Neuronal stem cell (in vitro differentiated cells): Measurements from ENCODE around the gene PITPNM1.

Experiments
- DNase-seq: peaks from one replicate; pipeline ENCODE4 v3.0.0-alpha.2; 2013; ENCODE audit warnings: low spot score
- H2AFZ ChIP-seq: one replicate; pipeline ENCODE4 v1.6.1; 2013; ENCODE audit warnings: mild to moderate bottlenecking, low read length, inconsistent platforms
- H2AK5ac ChIP-seq: 2 replicates; pipeline ENCODE4 v1.6.1; 2013; ENCODE audit warnings: low read depth, mild to moderate bottlenecking, inconsistent platforms, low read length, moderate library complexity, mixed read lengths
- H2BK120ac ChIP-seq: 2 replicates; pipeline ENCODE4 v1.6.1; 2013; ENCODE audit warnings: low read depth, mild to moderate bottlenecking, inconsistent platforms, low read length, moderate library complexity, mixed read lengths
- H2BK12ac ChIP-seq: one replicate; pipeline ENCODE4 v1.6.1; 2013; ENCODE audit warnings: low read length, inconsistent platforms
- H2BK15ac ChIP-seq: 2 replicates; pipeline ENCODE4 v1.6.1; 2013; ENCODE audit warnings: mild to moderate bottlenecking, low read length, inconsistent platforms, mixed read lengths
- H2BK5ac ChIP-seq: one replicate; pipeline ENCODE4 v1.6.1; 2013; ENCODE audit warnings: inconsistent platforms, mild to moderate bottlenecking, low read length, moderate library complexity
- H3K14ac ChIP-seq: one replicate; pipeline ENCODE4 v1.6.1; 2013; ENCODE audit warnings: low read length, inconsistent platforms
- H3K18ac ChIP-seq: 2 replicates; pipeline ENCODE4 v1.6.1; 2013; ENCODE audit warnings: low read length, inconsistent platforms
- H3K23ac ChIP-seq: 2 replicates; pipeline ENCODE4 v1.6.1; 2013; ENCODE audit warnings: low read depth, mild to moderate bottlenecking, mixed read lengths, low read length, inconsistent platforms; ENCODE audit not compliant: poor library complexity
- H3K27ac ChIP-seq: replicated peaks from 3 replicates; pipeline ENCODE4 v1.5.1; 2013; ENCODE audit warnings: low read length, inconsistent platforms
- H3K27me3 ChIP-seq, 3 experiments: 2 replicates each; pipeline ENCODE4 v1.6.1; 2013; ENCODE audit warnings: low read length in 3 of 3, mild to moderate bottlenecking in 2 of 3, inconsistent platforms in 1 of 3, low read depth in 1 of 3, mixed read lengths in 1 of 3, moderate library complexity in 1 of 3; ENCODE audit not compliant: control insufficient read depth in 3 of 3, insufficient read depth in 3 of 3
- H3K36me3 ChIP-seq, 2 donors: replicated peaks in 1 of 2; 2 replicates each; pipeline ENCODE4 v1.6.1; 2013; ENCODE audit warnings: low read length in 2 of 2; ENCODE audit not compliant: control insufficient read depth in 2 of 2, insufficient read depth in 2 of 2
- H3K4ac ChIP-seq: 2 replicates; pipeline ENCODE4 v1.6.1; 2013; ENCODE audit warnings: inconsistent platforms, mild to moderate bottlenecking, low read length, moderate library complexity
- H3K4me1 ChIP-seq, 2 donors: 1 replicate in 1 of 2; 2 replicates in 1 of 2; pipeline ENCODE4 v1.6.1; 2013; ENCODE audit warnings: low read length in 2 of 2, low read depth in 1 of 2; ENCODE audit not compliant: control insufficient read depth in 2 of 2, insufficient read depth in 1 of 2
- H3K4me2 ChIP-seq: one replicate; pipeline ENCODE4 v1.6.1; 2013; ENCODE audit warnings: mild to moderate bottlenecking, low read length, inconsistent platforms; ENCODE audit not compliant: insufficient read depth, poor library complexity, severe bottlenecking
- H3K4me3 ChIP-seq, 2 donors: 2 replicates each; pipeline ENCODE4 v1.5.1; 2013; ENCODE audit warnings: low read length in 2 of 2, mild to moderate bottlenecking in 2 of 2, inconsistent platforms in 1 of 2, moderate library complexity in 1 of 2
- H3K79me1 ChIP-seq: one replicate; pipeline ENCODE4 v1.6.1; 2013; ENCODE audit warnings: low read depth, mild to moderate bottlenecking, inconsistent platforms, low read length, moderate library complexity
- H3K9ac ChIP-seq: one replicate; pipeline ENCODE4 v1.6.1; 2013; ENCODE audit warnings: mild to moderate bottlenecking, low read depth, low read length, inconsistent platforms; ENCODE audit not compliant: poor library complexity
- H3K9me3 ChIP-seq, 2 donors: replicated peaks in 1 of 2; 2 replicates each; pipeline versions ENCODE3 to v1.6.1; 2013; ENCODE audit warnings: low read length in 2 of 2, mild to moderate bottlenecking in 2 of 2, inconsistent platforms in 1 of 2, low read depth in 1 of 2, mixed read lengths in 1 of 2, moderate library complexity in 1 of 2; ENCODE audit not compliant: control insufficient read depth in 2 of 2, insufficient read depth in 1 of 2
- H4K8ac ChIP-seq: one replicate; pipeline ENCODE4 v1.6.1; 2013; ENCODE audit warnings: low read depth, mild to moderate bottlenecking, inconsistent platforms, low read length, moderate library complexity
- H4K91ac ChIP-seq: one replicate; pipeline ENCODE4 v1.6.1; 2013; ENCODE audit warnings: low read length, low read depth, mild to moderate bottlenecking, inconsistent platforms; ENCODE audit not compliant: poor library complexity
- WGBS, 2 donors: extraction: QIAGEN DNeasy Blood & Tissue Kit; methylation state at CpG; one replicate each; pipeline ENCODE4 v1.1.7; 2013; ENCODE audit warnings: missing lambda C conversion rate in 2 of 2, mixed read lengths in 1 of 2; ENCODE audit not compliant: insufficient read length in 2 of 2, insufficient replicate concordance in 1 of 2; ENCODE audit errors: extremely low coverage in 2 of 2; 5-methylcytosine and 5-hydroxymethylcytosine counted together

Gene PITPNM1

GRCh38 chr11:67497656-67498291 is 7.4 kb downstream of the PITPNM1 start:
- Histone ChIP-seq H4K8ac (no peak overlapping the region), H3K79me1 (peaks cover 8% of the 10 kb centered on the region), H4K91ac (no peak overlapping the region), H2AK5ac (no peak overlapping the region), H3K36me3 (peaks cover 56 to 89% of the 10 kb centered on the region in 2 donors), H3K4me3 (no peak overlapping the region), H3K23ac (no peak overlapping the region), H3K4ac (no peak overlapping the region), H2AFZ (no peak overlapping the region), H3K27me3 (no peaks in the 10 kb centered on the region), H3K9me3 (no peaks in the 10 kb centered on the region), H2BK120ac (no peak overlapping the region), H3K14ac (no peak overlapping the region), H3K18ac (no peak overlapping the region), H2BK5ac (peak overlapping the region; percentile 39), H3K9ac (peak overlapping the region; percentile 44), H2BK12ac (no peak overlapping the region), H3K4me1 (no peaks in the 10 kb centered on the region), H3K4me2 (no peak overlapping the region), H2BK15ac (no peak overlapping the region), H3K27ac (no peak overlapping the region)
- no peak for DNase-seq
- no CpG with 5 or more reads among the region's 21 CpGs for WGBS, 2 donors

DNA sequence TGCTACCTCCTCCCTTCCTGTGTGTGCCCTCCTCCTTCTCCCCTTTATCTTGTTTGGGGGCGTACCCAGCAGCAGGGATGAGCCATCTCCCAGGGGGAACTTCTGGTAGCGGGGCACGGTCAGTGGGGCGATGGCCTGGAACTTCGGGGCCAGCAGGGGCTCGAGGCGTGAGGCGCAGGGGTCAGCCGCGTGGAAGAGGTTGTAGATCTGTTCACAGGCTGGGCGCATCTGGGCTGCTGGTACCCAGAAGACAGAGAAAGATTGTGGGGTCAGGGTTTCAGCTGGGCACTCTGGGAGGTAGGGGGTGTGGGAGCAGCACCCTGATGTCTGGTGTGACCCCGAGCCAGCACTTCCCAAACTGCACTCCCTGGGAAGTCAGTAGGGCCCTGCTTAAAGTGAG is 9.1 kb downstream of the PITPNM1 start:
- DNase-seq = no peak
- Histone ChIP-seq H2AFZ (no peak overlapping the region), H2BK5ac (no peak overlapping the region), H3K27ac (no peak overlapping the region), H3K4me3 (no peak overlapping the region), H4K91ac (no peak overlapping the region), H3K18ac (no peak overlapping the region), H3K9me3 (no peaks in the 10 kb centered on the region), H3K36me3 (peaks cover 59 to 90% of the 10 kb centered on the region in 2 donors), H3K27me3 (no peaks in the 10 kb centered on the region), H3K14ac (no peak overlapping the region), H2BK120ac (no peak overlapping the region), H3K4ac (no peak overlapping the region), H2BK12ac (peak overlapping the region; percentile 10), H3K9ac (no peak overlapping the region), H3K79me1 (peaks cover 9% of the 10 kb centered on the region), H4K8ac (no peak overlapping the region), H2BK15ac (no peak overlapping the region), H3K4me2 (no peak overlapping the region), H3K23ac (peak overlapping the region; percentile 65), H2AK5ac (no peak overlapping the region), H3K4me1 (no peaks in the 10 kb centered on the region)
- WGBS, 2 donors = no CpG with 5 or more reads among the region's 12 CpGs

- H2AK5ac ChIP-seq = no peak overlapping the region
- H3K27ac ChIP-seq = no peak overlapping the region
- no peak overlapping the region for H3K4ac ChIP-seq
- peaks cover 63 to 90% of the 10 kb centered on the region in 2 donors for H3K36me3 ChIP-seq
- no peak overlapping the region for H2BK120ac ChIP-seq
- no peak overlapping the region for H3K14ac ChIP-seq
- H2BK5ac ChIP-seq = no peak overlapping the region
- no peak for DNase-seq
- H3K4me2 ChIP-seq = no peak overlapping the region
- H3K18ac ChIP-seq = peak overlapping the region; percentile 17
- H3K23ac ChIP-seq = no peak overlapping the region
- peak overlapping the region; percentile 43 for H4K8ac ChIP-seq
- H3K79me1 ChIP-seq = peaks cover 12% of the 10 kb centered on the region
- no peaks in the 10 kb centered on the region for H3K4me1 ChIP-seq
- H3K9me3 ChIP-seq = no peaks in the 10 kb centered on the region
- H2AFZ ChIP-seq = no peak overlapping the region
- no peak overlapping the region for H4K91ac ChIP-seq
- H3K27me3 ChIP-seq = no peaks in the 10 kb centered on the region
- H3K9ac ChIP-seq = no peak overlapping the region
- no peak overlapping the region for H3K4me3 ChIP-seq
- WGBS, 2 donors = no CpG with 5 or more reads among the region's 16 CpGs
- no peak overlapping the region for H2BK15ac ChIP-seq
- H2BK12ac ChIP-seq = no peak overlapping the region
Measured at GRCh38 chr11:67495234-67496005, 9.7 kb downstream of the PITPNM1 start.

DNA sequence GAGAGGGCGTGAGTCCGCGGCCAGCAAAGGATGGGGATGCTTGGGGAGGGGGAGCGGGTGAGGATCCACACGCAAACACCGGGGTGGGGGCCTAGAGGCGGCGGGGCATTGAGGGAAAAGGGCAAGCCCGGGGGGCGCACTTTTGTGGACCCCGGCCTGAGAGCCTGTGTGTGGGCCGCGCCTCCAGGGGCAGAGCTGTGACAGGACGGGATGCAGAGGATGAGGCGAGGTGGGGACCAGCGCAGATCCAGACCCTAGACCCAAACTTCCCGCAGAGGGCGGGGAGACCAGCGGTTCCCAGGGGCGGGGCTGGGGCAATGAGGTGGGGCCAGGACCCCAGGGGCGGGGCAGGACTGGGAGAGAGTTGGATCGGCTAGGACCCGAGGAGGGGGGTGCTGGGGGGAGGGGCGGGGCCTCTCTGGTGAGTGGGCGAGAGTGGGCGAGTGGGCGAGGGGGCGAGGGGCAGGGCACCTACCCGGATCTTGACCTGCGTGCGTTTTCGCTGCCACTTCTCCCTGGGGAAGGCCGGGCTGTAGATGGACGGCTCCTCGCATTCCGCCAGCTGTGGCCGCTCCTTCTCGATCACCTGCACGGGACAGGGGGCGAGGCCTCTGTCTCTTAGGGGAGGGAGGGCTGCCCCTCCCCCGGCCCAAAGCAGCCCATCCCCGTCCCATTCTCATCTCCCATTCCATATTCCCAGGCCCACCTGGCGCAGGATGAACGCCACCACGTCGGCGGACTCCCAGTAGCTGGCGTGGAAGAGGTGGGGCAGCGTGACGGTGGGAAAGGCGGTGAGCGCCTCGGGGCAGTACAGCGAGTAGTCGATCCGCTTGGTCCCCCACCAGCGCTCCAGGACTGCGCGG is 10.6 kb downstream of the PITPNM1 start:
- H2BK120ac ChIP-seq = no peak overlapping the region
- H3K9ac ChIP-seq = no peak overlapping the region
- H2BK12ac ChIP-seq = no peak overlapping the region
- peaks cover 9% of the 10 kb centered on the region for H3K79me1 ChIP-seq
- no peaks in the 10 kb centered on the region for H3K27me3 ChIP-seq
- H2BK5ac ChIP-seq = no peak overlapping the region
- H3K14ac ChIP-seq = no peak overlapping the region
- no CpG with 5 or more reads among the region's 59 CpGs for WGBS, 2 donors
- no peak overlapping the region for H3K23ac ChIP-seq
- H3K27ac ChIP-seq = no peak overlapping the region
- no peak overlapping the region for H3K4me2 ChIP-seq
- peak overlapping the region; percentile 17 for H3K18ac ChIP-seq
- DNase-seq = no peak
- no peak overlapping the region for H3K4ac ChIP-seq
- H4K91ac ChIP-seq = no peak overlapping the region
- no peaks in the 10 kb centered on the region for H3K9me3 ChIP-seq
- H3K4me1 ChIP-seq = no peaks in the 10 kb centered on the region
- H3K4me3 ChIP-seq = no peak overlapping the region
- H2AK5ac ChIP-seq = no peak overlapping the region
- H4K8ac ChIP-seq = no peak overlapping the region
- no peak overlapping the region for H2AFZ ChIP-seq
- H3K36me3 ChIP-seq = peaks cover 65 to 90% of the 10 kb centered on the region in 2 donors
- no peak overlapping the region for H2BK15ac ChIP-seq
